ENCODE results near the gene ADGB.

The ADGB gene

GRCh38 chr6:146635165-146635564 is 36.4 kb downstream of the ADGB start:
- no peak for DNase-seq

GRCh38 chr6:146636481-146636880 is 37.7 kb downstream of the ADGB start:
- no peak for DNase-seq

DNA sequence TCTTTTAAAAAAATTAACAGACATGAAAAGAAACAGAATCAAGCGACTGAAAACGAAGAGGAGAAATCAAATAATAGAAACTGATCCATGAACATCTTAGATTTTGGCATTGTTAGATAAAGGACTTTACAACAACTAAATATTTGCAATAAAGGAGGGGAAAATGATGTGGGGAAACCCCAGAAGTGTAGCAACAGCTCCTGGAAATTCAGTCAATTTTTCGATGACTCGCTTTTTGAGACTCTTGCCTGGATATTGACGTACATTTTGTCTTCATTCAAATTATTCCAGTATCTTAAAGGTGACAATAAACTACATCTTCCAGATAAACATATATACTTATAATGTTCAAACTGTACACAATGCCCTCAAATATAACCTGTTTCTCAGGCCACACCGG is 44.1 kb downstream of the ADGB start:
- DNase-seq = no peak

GRCh38 chr6:146650799-146651481 is 52.2 kb downstream of the ADGB start:
- no peak for DNase-seq

- no peak for DNase-seq
Observed at GRCh38 chr6:146651482-146651863, 52.7 kb downstream of the ADGB start.

DNA sequence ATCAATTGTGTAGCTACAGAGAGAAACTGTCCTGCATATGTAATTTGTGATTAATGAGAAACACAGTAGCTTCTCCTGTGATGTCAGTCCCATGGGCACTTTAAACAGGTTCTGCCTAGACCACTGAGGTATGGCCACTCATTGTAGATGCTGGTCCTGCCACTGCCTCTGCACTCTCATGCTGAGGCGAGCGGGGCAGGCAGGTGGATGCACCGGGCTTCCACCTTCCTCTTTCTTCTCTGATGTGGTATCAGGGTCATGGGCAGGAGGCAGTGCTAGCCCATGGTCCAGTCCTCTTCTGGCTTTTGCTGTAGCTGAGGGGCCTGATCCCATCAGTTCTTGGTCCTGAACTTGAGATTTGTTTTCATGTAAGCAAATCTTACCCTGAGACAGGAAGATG is 58.7 kb downstream of the ADGB start:
- DNase-seq = no peak

GRCh38 chr6:146664871-146665360 is 66.1 kb downstream of the ADGB start:
- no peak for DNase-seq

DNA sequence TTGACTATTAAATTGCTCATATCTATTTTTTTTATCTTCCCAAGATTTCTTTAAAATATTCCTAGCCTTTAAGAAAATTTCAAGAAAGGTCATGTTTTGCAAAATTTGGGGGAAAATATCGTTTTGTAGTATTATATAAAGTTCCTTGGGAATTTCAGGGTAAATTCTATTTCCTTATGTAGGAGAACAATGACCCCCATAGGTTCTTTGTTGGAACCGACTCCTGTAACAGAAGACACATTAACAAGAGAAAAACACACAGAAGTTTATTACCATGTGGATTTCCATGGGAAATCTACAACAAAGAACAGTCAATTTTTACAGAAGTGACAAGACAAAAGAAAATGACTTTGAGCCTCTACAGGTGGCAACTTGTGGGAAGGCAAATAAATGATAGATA is 68.1 kb downstream of the ADGB start:
- no peak for DNase-seq

- no peak for DNase-seq
Observed at GRCh38 chr6:146670161-146670560, 71.4 kb downstream of the ADGB start.

- no peak for DNase-seq
Observed at GRCh38 chr6:146673069-146673468, 74.3 kb downstream of the ADGB start.

DNA sequence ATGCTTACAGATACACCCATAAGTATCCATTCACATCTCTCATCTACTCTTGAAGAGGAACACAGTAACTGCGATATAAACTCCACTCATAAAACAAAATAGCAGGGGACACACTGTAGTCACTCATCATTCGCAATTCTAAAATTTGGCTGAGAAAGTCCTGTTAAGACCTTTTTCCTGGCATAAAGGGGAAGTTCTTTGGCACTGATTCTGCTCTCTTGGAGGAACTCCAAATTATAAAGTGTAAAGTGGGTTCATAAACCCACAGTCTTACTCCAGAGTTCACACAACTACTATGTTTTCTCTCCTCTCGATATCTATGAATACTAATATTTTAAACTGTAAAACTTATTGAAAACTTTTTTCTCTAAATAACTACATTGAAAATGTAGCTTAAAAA is 80.6 kb downstream of the ADGB start:
- DNase-seq = no peak

DNA sequence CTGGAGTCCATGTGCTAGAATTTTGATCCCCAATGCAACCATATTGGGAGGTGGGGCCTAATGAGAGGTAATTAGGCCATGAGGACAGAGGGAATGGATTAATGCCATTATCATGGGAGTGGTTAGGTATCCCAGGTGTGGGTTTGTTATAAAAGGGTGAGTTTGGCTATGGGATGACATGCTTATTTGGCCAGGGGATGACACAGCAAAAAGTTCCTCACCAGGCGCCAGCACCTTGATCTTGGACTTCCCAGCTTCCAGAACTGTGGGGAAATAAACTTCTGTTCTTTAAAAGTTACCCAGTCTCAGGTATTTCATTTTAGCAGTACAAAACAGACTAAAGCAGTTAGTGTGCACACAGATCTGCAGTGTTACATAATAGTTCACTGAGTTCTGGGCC is 84.1 kb downstream of the ADGB start:
- DNase-seq = no peak

DNA sequence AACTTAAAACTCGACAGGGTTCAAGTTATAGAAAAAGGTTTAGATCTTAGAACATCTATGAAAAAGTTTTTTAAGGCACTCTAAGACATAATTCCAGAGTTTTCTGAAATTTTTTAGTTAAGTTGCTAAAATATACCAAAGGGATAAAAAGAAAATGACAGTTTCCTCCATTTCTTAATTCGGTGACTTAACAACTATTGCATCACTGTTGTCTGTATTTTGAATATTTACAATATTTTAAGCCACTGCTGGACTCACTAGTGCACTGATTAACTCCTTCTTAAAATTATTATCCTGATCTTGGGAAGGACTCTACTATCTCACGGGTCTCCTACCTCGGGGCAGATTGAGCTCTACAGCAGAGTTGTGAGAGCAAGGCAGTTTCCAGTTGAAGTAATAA is 91.0 kb downstream of the ADGB start:
- DNase-seq = no peak

DNA sequence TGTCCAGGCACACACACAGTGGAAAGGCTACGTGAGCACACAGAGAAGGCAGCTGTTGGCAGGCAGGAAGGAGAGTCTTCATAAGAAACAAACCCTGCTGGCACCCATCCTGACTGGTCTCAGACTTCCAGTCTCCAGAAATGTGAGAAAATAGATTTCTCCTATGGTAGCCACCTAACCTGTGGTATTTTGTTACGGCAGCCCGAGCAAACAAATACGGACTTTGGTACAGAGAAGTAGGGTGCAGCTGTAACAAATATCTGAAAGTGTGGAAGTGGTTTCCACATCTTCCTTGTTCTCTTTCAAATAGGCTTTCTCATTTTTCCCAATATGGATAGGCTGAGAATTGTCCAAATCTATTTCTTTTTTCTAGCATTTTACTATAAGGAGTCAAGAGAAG is 94.6 kb downstream of the ADGB start:
- no peak for DNase-seq

- DNase-seq = no peak
Observed at GRCh38 chr6:146697921-146698320, 99.1 kb downstream of the ADGB start.

DNA sequence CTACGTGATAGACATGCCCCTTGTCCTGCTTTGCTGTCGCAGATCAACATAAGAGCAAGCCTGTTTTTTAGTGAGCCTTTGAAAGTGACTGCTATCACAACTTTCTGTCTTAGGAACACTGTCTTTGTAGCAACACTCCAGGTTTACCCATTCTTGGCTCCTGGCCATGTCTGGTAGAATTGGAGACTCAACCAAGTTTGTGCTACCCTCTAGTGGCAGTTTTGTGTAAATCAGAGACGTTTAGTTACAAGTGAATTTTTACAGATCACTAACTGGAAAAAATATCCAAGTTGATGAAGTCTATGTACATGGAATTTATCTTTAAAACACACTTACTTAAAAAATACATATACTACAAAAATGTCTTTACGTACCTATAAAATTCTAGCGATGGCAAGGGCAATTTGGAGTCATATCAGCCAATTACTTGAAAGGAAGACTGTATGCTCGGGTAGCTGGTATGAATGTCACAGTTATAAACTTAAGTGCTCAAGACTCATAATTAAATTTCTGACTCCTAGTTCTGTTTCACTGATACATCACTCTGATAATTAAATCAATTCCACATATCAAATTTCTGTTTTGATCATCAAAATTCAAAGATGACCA is 101.4 kb downstream of the ADGB start:
- peak; percentile 72 for DNase-seq

DNA sequence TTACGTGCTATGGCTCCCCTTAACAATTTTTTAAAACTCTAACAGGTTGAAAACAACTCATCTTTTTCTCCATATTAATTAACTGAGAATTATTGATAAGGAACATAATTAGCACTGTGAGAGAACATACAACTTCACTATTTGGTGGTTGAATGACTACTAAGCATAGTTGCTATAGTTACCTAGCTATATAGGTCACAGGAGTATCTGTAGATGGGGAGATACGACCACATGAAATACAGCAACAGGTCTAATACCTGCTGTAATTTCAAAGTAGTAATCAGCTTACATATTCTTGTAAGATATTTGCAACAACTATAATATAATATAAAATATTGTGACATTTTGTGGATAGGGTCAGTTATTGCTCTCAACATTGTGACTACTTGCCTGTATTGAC is 102.9 kb downstream of the ADGB start:
- DNase-seq = no peak

GRCh38 chr6:146709036-146709622 is 110.4 kb downstream of the ADGB start:
- DNase-seq = peak; percentile 5

- no peak for DNase-seq
Observed at GRCh38 chr6:146719387-146719786, 120.6 kb downstream of the ADGB start.

GRCh38 chr6:146739696-146740095 is 140.9 kb downstream of the ADGB start:
- no peak for DNase-seq

- no peak for DNase-seq
Observed at GRCh38 chr6:146741609-146742008, 142.8 kb downstream of the ADGB start.

DNA sequence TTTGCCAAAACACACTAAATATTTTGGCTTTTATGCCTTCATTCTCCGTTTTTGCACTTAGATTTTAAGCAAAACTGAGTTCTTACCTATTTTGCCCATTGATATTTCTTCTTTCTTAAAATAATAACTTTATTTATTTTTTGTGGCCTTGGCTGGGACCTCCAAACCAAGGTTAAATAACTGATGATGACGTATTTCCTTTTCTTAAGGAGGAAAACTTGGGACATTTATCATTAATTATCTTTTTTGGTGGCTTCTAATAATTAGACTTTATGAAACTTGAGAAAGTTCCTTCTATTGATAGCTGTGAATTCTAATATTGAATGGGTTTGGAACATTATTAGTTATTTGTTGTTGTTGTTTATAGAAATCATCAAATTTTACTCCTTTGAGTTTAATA is 154.5 kb downstream of the ADGB start:
- DNase-seq = no peak

GRCh38 chr6:146767632-146768031 is 168.9 kb downstream of the ADGB start:
- no peak for DNase-seq

GRCh38 chr6:146768722-146769121 is 169.9 kb downstream of the ADGB start:
- no peak for DNase-seq
